GM18951 (cell line): ENCODE data around the gene NDUFS4.

Source experiments
- POLR2A ChIP-seq: IDR thresholded peaks from 4 replicates; pipeline ENCODE4 v1.6.1; 2011; ENCODE audit warnings: mild to moderate bottlenecking; ENCODE audit not compliant: insufficient read length, insufficient read depth; ENCODE audit errors: extremely low read depth
- in situ Hi-C: fragments of 300-500 bp; cut with MboI; formaldehyde crosslinking; loops from one replicate; pipeline ENCODE4 v1.12.0; 2022; ENCODE audit warnings: low sequenced_read_pairs, mixed read lengths, inconsistent platforms; ENCODE audit not compliant: unreplicated experiment

NDUFS4 gene

GRCh38 chr5:53714667-53715010, 154.2 kb downstream of the NDUFS4 start:
- in situ Hi-C loops, result no loop called here
- no peak for TF ChIP-seq POLR2A

- TF ChIP-seq POLR2A, result no peak
- in situ Hi-C loops, result no loop called here
These were observed 165.7 kb downstream of the NDUFS4 start for GRCh38 chr5:53726121-53726520.

GRCh38 chr5:53730943-53731342, 170.5 kb downstream of the NDUFS4 start:
- no peak for TF ChIP-seq POLR2A
- in situ Hi-C loops, result no loop called here
